Calu3 (cell line): ENCODE measurements around the gene KRTAP10-1. TPM values are rescaled to one million over a fixed set of nuclear protein-coding genes. Genes with fewer than 3 reads are reported as not detected.
"Not testable (repeated sequence)": the region's sequence is repeated elsewhere in the genome, so short reads cannot be mapped to it uniquely, and the experiment has no call there.

ENCODE experiments used
- BruUV-seq: library from RNA; stranded (reverse); fragments of 400-500 nt; replicated peaks from 2 replicates; lab custom pipeline; 2021; lab: Mats Ljungman, UMichigan
- CTCF ChIA-PET: fragments of 300-600 bp; sonication (Branson Sonifier 250); formaldehyde crosslinking; loops from one replicate; lab custom pipeline; 2022; ENCODE audit warnings: antibody characterized with exemption; lab: Charles Lee
- DNase-seq: peaks from one replicate; pipeline ENCODE4 v3.0.0; 2022
- H3K27ac Mint-ChIP-seq: one replicate; pipeline ENCODE4 v1.8.0; 2022; ENCODE audit warnings: mixed read lengths; ENCODE audit not compliant: unreplicated experiment
- H3K27me3 Mint-ChIP-seq: one replicate; pipeline ENCODE4 v1.8.0; 2022; ENCODE audit warnings: mixed read lengths; ENCODE audit not compliant: unreplicated experiment
- H3K36me3 Mint-ChIP-seq: one replicate; pipeline ENCODE4 v1.8.0; 2022; ENCODE audit warnings: mild to moderate bottlenecking, moderate library complexity, mixed read lengths; ENCODE audit not compliant: insufficient read depth, unreplicated experiment
- H3K4me1 Mint-ChIP-seq: one replicate; pipeline ENCODE4 v1.8.0; 2022; ENCODE audit warnings: mild to moderate bottlenecking, low read depth, mixed read lengths; ENCODE audit not compliant: unreplicated experiment
- H3K4me3 Mint-ChIP-seq: one replicate; pipeline ENCODE4 v1.8.0; 2022; ENCODE audit warnings: mild to moderate bottlenecking, low read depth, moderate library complexity, mixed read lengths; ENCODE audit not compliant: unreplicated experiment
- H3K9me3 Mint-ChIP-seq: one replicate; pipeline ENCODE4 v1.8.0; 2022; ENCODE audit warnings: low read depth, mixed read lengths; ENCODE audit not compliant: unreplicated experiment
- CTCF ChIP-seq: fragments of 200-600 bp; IDR thresholded peaks from one replicate; pipeline ENCODE4 v1.8.0; 2022; ENCODE audit warnings: antibody characterized with exemption; ENCODE audit not compliant: unreplicated experiment
- intact Hi-C: fragments of 100-400 bp; cut with micrococcal nuclease; formaldehyde crosslinking; loops from one replicate; pipeline ENCODE4 v1.10.0; 2022; ENCODE audit not compliant: unreplicated experiment
- total RNA-seq: library from RNA; stranded (reverse); gene quantifications from 2 replicates; pipeline ENCODE4 v1.2.3, GENCODE V29; 2022

Gene KRTAP10-1
- total RNA-seq, 1 experiment from 2014 or later = not detected

- Mint-ChIP-seq H3K4me1 (peaks cover 9% of the 10 kb centered on the region), H3K4me3 (no peak overlapping the region), H3K27me3 (peaks cover 100% of the 10 kb centered on the region), H3K36me3 (no peaks in the 10 kb centered on the region), H3K9me3 (peaks cover 3% of the 10 kb centered on the region), H3K27ac (no peak overlapping the region)
- intact Hi-C loops = no loop called here
- no peak for TF ChIP-seq CTCF
- no TSS peak for BruUV-seq
- no peak for DNase-seq
- CTCF ChIA-PET = interaction anchor here (1.3 kb wide), 1 partner anchor 42 kb away, joined by 3 read pairs; the partner anchor contains the start of gene KRTAP10-6
These were observed 10.8 kb upstream of the KRTAP10-1 start for GRCh38 chr21:44550807-44551206.

- BruUV-seq, H3K27ac Mint-ChIP-seq, H3K4me1 Mint-ChIP-seq, H3K4me3 Mint-ChIP-seq, H3K9me3 Mint-ChIP-seq, H3K36me3 Mint-ChIP-seq, DNase-seq, intact Hi-C loops: not testable (repeated sequence)
- CTCF ChIA-PET = interaction anchor here (1.3 kb wide), 1 partner anchor 42 kb away, joined by 3 read pairs; the partner anchor contains the start of gene KRTAP10-6
- peaks cover 100% of the 10 kb centered on the region for H3K27me3 Mint-ChIP-seq
These were observed 10.3 kb upstream of the KRTAP10-1 start for GRCh38 chr21:44550285-44550684.

GRCh38 chr21:44549525-44550211 is 9.7 kb upstream of the KRTAP10-1 start:
- Mint-ChIP-seq H3K9me3 (peaks cover 3% of the 10 kb centered on the region), H3K4me3 (no peak overlapping the region), H3K27ac (no peak overlapping the region), H3K27me3 (peaks cover 98% of the 10 kb centered on the region), H3K4me1 (peaks cover 9% of the 10 kb centered on the region), H3K36me3 (no peaks in the 10 kb centered on the region)
- intact Hi-C loops = no loop called here
- BruUV-seq = no TSS peak
- CTCF ChIA-PET = interaction anchor here (1.3 kb wide), 1 partner anchor 43 kb away, joined by 3 read pairs; the partner anchor contains the start of gene KRTAP10-6
- no peak for DNase-seq
- no peak for TF ChIP-seq CTCF

GRCh38 chr21:44548922-44549321 is 8.9 kb upstream of the KRTAP10-1 start:
- Mint-ChIP-seq H3K27me3 (peaks cover 90% of the 10 kb centered on the region), H3K36me3 (no peaks in the 10 kb centered on the region), H3K27ac (no peak overlapping the region), H3K4me1 (peaks cover 9% of the 10 kb centered on the region), H3K9me3 (peaks cover 3% of the 10 kb centered on the region), H3K4me3 (no peak overlapping the region)
- CTCF ChIA-PET = no interaction called here
- intact Hi-C loops = no loop called here
- BruUV-seq = no TSS peak
- no peak for DNase-seq
- TF ChIP-seq CTCF = no peak

GRCh38 chr21:44548381-44548780 is 8.4 kb upstream of the KRTAP10-1 start:
- intact Hi-C loops = no loop called here
- Mint-ChIP-seq H3K4me3 (no peak overlapping the region), H3K27me3 (peaks cover 85% of the 10 kb centered on the region), H3K4me1 (peaks cover 9% of the 10 kb centered on the region), H3K9me3 (peaks cover 3% of the 10 kb centered on the region), H3K36me3 (no peaks in the 10 kb centered on the region), H3K27ac (no peak overlapping the region)
- no TSS peak for BruUV-seq
- DNase-seq = no peak
- CTCF ChIA-PET = no interaction called here
- TF ChIP-seq CTCF = no peak
